ENCODE measurements around the gene OMG.
"Not testable (repeated sequence)": the region's sequence is repeated elsewhere in the genome, so short reads cannot be mapped to it uniquely, and the experiment has no call there.

OMG gene

DNA sequence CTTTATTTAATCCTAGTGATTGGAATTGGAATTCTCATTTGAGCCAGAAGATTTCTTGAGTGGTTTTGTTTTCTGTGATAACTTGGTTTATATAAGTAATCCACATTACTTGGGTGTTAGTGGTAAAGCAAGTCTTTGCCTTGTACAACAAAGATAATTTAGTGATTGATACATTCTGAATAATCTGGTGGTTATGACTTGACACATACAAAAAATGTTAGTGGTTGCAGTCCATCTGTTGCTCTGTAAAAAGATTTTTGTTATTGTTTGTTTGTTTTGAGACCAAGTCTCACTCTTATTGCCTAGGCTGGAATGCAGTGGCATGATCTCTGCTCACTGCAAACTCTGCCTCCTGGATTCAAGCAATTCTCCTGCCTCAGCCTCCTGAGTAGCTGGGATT, 13.2 kb downstream of the OMG start:
- Histone ChIP-seq H3K4me3 (ENCODE audit: extremely low read depth, insufficient read depth, low read length, poor library complexity, severe bottlenecking) (no peak overlapping the region), H3K4me1 (ENCODE audit: control insufficient read depth, insufficient read depth, low read length, poor library complexity, severe bottlenecking) (no peaks in the 10 kb centered on the region), H3K27ac (ENCODE audit: low read depth, low read length, severe bottlenecking) (no peak overlapping the region), H3K9me3 (ENCODE audit: control insufficient read depth, low read length) (no peaks in the 10 kb centered on the region), H3K36me3 (ENCODE audit: control insufficient read depth, insufficient read depth, low read length) (peaks cover 25% of the 10 kb centered on the region)

DNA sequence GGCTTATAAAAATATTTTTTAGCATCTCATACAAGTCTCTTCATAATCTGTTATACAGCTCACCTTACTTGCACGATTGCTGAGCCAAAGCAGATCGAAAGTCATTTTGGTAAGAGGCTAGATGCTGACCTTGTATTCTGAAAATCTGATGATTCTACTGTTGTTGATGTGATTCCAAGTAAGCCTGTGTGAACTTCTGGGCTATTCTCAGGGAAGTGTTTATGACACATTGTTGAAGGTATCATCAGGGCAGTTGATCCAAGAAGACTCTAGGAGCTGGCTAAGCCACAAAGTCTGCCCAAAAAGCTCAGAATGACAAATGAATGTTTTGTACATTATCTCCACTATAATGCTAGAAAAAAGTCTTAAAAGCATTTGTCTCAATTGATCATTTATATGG, 16.0 kb downstream of the OMG start:
- H3K9me3 ChIP-seq (ENCODE audit: control insufficient read depth, low read length), result no peaks in the 10 kb centered on the region
- no peaks in the 10 kb centered on the region for H3K4me1 ChIP-seq (ENCODE audit: control insufficient read depth, insufficient read depth, low read length, poor library complexity, severe bottlenecking)
- H3K4me3 ChIP-seq (ENCODE audit: extremely low read depth, insufficient read depth, low read length, poor library complexity, severe bottlenecking), result no peak overlapping the region
- 100% methylated on average over 1 to 2 of the region's 2 CpGs for WGBS, 2 experiments (ENCODE audit: insufficient coverage in 2 of 2)
- H3K27ac ChIP-seq (ENCODE audit: low read depth, low read length, severe bottlenecking), result no peak overlapping the region
- H3K36me3 ChIP-seq (ENCODE audit: control insufficient read depth, insufficient read depth, low read length), result peaks cover 49% of the 10 kb centered on the region

DNA sequence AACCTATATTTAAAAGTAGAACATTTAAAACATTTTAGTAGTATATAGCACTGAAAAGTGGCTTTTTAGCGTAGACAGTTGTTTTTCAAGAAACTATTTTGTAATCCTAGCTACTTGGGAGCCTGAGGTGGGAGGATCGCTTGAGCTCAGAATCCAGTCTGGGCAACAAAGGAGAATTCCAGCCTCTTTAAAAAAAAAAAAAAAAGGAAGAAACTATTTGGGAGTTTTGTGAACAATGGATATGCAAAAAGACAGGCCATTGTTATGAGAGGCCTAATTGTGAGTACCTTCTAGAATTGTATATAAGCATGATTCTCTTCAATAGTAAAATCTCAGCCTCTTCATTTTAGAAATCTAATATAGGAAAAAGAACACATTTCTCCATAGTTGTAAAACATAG, 17.6 kb downstream of the OMG start:
- no peaks in the 10 kb centered on the region for H3K4me1 ChIP-seq (ENCODE audit: control insufficient read depth, insufficient read depth, low read length, poor library complexity, severe bottlenecking)
- peaks cover 51% of the 10 kb centered on the region for H3K36me3 ChIP-seq (ENCODE audit: control insufficient read depth, insufficient read depth, low read length)
- H3K27ac ChIP-seq (ENCODE audit: low read depth, low read length, severe bottlenecking), result no peak overlapping the region
- no peak overlapping the region for H3K4me3 ChIP-seq (ENCODE audit: extremely low read depth, insufficient read depth, low read length, poor library complexity, severe bottlenecking)
- 69% methylated on average over 2 of the region's 2 CpGs; no CpG with 5 or more reads in 1 of the 2 experiments for WGBS, 2 experiments (ENCODE audit: insufficient coverage in 2 of 2)
- H3K9me3 ChIP-seq (ENCODE audit: control insufficient read depth, low read length), result no peaks in the 10 kb centered on the region

DNA sequence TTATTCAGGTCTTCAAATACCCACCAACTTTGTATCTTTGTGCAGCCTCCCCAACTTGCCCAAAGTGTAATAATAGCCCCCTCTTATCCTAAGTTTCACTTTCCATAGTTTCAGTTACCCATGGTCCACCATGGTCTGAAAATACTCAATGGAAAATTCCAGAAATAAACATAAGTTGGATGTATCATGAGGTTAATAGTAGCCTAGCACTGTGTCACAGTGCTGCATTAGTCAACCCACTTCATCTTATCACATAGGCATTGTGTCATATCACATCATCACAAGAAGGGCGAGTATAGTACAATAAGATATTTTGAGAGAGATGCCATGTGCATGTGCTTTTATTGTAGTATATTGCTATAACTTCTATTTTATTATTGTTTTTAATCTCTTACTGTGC, 21.9 kb downstream of the OMG start:
- no peaks in the 10 kb centered on the region for H3K9me3 ChIP-seq (ENCODE audit: control insufficient read depth, low read length)
- no peak overlapping the region for H3K27ac ChIP-seq (ENCODE audit: low read depth, low read length, severe bottlenecking)
- peaks cover 4% of the 10 kb centered on the region for H3K4me1 ChIP-seq (ENCODE audit: control insufficient read depth, insufficient read depth, low read length, poor library complexity, severe bottlenecking)
- no CpG with 5 or more reads among the region's 1 CpG for WGBS, 2 experiments (ENCODE audit: insufficient coverage in 2 of 2)
- H3K36me3 ChIP-seq (ENCODE audit: control insufficient read depth, insufficient read depth, low read length), result peaks cover 56% of the 10 kb centered on the region
- no peak overlapping the region for H3K4me3 ChIP-seq (ENCODE audit: extremely low read depth, insufficient read depth, low read length, poor library complexity, severe bottlenecking)

DNA sequence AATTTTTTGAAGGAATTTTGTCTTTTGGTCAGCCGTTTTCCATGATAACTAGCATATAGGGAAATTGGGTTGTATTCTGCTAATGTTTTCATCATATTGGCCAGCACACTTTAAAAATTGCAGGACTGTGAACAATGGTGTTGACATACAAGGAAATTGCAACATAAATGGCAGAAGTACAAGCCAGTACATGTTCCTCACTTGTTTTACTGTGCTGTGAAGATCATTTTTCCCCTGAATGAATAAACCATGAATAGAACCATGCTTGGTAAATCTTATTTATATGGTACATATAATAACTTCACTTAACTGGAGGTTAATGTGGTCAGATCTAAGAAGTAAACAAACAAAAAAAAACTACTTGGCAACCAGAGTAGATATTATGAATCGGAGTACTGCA, 22.8 kb downstream of the OMG start:
- Histone ChIP-seq H3K27ac (ENCODE audit: low read depth, low read length, severe bottlenecking) (no peak overlapping the region), H3K36me3 (ENCODE audit: control insufficient read depth, insufficient read depth, low read length) (peaks cover 54% of the 10 kb centered on the region), H3K4me1 (ENCODE audit: control insufficient read depth, insufficient read depth, low read length, poor library complexity, severe bottlenecking) (peaks cover 8% of the 10 kb centered on the region), H3K4me3 (ENCODE audit: extremely low read depth, insufficient read depth, low read length, poor library complexity, severe bottlenecking) (no peak overlapping the region), H3K9me3 (ENCODE audit: control insufficient read depth, low read length) (no peaks in the 10 kb centered on the region)
- 83 to 100% methylated on average over 1 of the region's 2 CpGs for WGBS, 2 experiments (ENCODE audit: insufficient coverage in 2 of 2)

DNA sequence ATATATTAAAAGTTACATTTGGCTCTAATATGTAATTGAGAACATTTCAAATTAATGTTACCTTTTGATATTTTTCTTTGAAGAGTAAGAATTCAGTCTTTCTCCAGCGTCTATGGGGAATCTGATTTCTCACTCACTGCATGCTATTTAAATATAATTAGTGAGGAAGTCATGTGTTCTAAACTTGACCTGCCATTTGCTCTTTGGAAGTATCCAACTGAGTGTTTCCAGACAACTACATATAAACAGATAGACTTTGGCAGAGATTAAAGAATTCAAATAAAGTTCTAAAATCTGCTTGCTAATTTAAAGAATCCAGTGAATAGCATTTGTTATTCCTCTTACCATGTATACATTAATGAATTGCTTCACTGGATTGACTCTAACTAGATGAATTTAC, 23.5 kb downstream of the OMG start:
- no CpG with 5 or more reads among the region's 1 CpG for WGBS, 2 experiments (ENCODE audit: insufficient coverage in 2 of 2)
- no peaks in the 10 kb centered on the region for H3K9me3 ChIP-seq (ENCODE audit: control insufficient read depth, low read length)
- peaks cover 47% of the 10 kb centered on the region for H3K36me3 ChIP-seq (ENCODE audit: control insufficient read depth, insufficient read depth, low read length)
- peaks cover 15% of the 10 kb centered on the region for H3K4me1 ChIP-seq (ENCODE audit: control insufficient read depth, insufficient read depth, low read length, poor library complexity, severe bottlenecking)
- no peak overlapping the region for H3K4me3 ChIP-seq (ENCODE audit: extremely low read depth, insufficient read depth, low read length, poor library complexity, severe bottlenecking)
- H3K27ac ChIP-seq (ENCODE audit: low read depth, low read length, severe bottlenecking), result no peak overlapping the region

DNA sequence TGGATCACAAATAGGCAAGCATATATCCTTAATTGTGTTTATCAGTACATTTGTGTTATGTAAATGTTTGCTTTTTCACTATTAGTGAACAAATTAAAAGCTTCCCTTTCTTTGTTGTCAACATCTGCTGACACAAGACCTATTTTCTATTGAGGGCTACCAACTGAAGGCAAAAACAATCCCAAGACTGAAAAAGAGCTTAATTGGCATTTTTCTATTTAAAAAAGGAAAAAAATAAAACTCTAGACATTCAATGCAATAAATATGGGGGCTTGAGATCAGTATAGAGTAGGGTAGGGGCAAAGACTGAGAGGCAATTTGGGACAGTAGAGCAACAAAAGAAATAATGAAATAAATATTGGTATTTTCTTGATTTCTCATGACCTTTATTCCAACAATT, 24.2 kb downstream of the OMG start:
- no peaks in the 10 kb centered on the region for H3K9me3 ChIP-seq (ENCODE audit: control insufficient read depth, low read length)
- no peak overlapping the region for H3K27ac ChIP-seq (ENCODE audit: low read depth, low read length, severe bottlenecking)
- peaks cover 44% of the 10 kb centered on the region for H3K36me3 ChIP-seq (ENCODE audit: control insufficient read depth, insufficient read depth, low read length)
- H3K4me1 ChIP-seq (ENCODE audit: control insufficient read depth, insufficient read depth, low read length, poor library complexity, severe bottlenecking), result peaks cover 16% of the 10 kb centered on the region
- H3K4me3 ChIP-seq (ENCODE audit: extremely low read depth, insufficient read depth, low read length, poor library complexity, severe bottlenecking), result no peak overlapping the region

DNA sequence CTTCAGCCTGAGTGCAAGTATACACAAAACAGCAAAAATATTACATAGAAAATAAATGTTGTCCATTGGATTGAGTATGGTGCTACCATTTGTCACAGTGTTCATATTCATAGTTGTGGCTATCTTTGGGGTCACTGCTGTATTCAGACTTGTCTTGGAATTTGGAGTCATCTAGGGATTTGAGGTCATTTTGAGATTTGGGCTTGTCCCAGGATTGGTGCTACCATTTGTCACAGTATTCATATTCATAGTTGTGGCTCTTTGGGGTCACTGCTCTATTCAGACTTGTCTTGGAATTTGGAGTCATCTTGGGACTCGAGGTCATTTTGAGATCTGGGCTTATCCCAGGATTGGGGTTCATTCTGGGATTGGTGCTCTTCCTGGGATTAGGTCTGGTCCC, 24.8 kb downstream of the OMG start:
- Histone ChIP-seq H3K36me3 (ENCODE audit: control insufficient read depth, insufficient read depth, low read length) (peaks cover 38% of the 10 kb centered on the region), H3K27ac (ENCODE audit: low read depth, low read length, severe bottlenecking) (no peak overlapping the region), H3K4me3 (ENCODE audit: extremely low read depth, insufficient read depth, low read length, poor library complexity, severe bottlenecking) (no peak overlapping the region), H3K9me3 (ENCODE audit: control insufficient read depth, low read length) (no peaks in the 10 kb centered on the region), H3K4me1 (ENCODE audit: control insufficient read depth, insufficient read depth, low read length, poor library complexity, severe bottlenecking) (peaks cover 16% of the 10 kb centered on the region)
- WGBS, 2 experiments (ENCODE audit: insufficient coverage in 2 of 2), result 100% methylated on average over 1 of the region's 1 CpG

DNA sequence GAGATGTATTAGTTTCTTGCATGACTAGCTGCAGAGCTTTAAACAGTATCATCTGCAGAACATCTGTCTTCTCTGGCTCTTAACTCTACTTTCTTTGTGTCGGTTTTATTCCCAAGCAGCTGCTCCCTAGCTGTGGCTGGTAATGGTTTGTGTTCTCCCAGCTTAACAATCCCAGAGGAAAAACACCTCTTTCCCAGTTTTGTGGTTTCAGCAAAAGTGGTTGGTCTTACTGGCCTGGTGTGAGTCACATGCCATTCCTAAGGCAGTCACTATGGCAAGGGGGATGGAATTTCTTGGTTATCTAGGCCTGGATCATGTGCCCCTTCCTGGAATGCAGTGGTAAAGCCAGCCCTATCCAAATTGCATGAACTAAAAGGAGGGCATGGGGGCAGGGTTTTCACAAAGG, 27.5 kb downstream of the OMG start:
- peaks cover 33% of the 10 kb centered on the region for H3K36me3 ChIP-seq (ENCODE audit: control insufficient read depth, insufficient read depth, low read length)
- no peaks in the 10 kb centered on the region for H3K9me3 ChIP-seq (ENCODE audit: control insufficient read depth, low read length)
- H3K27ac ChIP-seq (ENCODE audit: low read depth, low read length, severe bottlenecking), result peak overlapping the region; percentile 72
- peaks cover 16% of the 10 kb centered on the region for H3K4me1 ChIP-seq (ENCODE audit: control insufficient read depth, insufficient read depth, low read length, poor library complexity, severe bottlenecking)
- no CpG with 5 or more reads among the region's 1 CpG for WGBS, 2 experiments (ENCODE audit: insufficient coverage in 2 of 2)
- no peak overlapping the region for H3K4me3 ChIP-seq (ENCODE audit: extremely low read depth, insufficient read depth, low read length, poor library complexity, severe bottlenecking)

DNA sequence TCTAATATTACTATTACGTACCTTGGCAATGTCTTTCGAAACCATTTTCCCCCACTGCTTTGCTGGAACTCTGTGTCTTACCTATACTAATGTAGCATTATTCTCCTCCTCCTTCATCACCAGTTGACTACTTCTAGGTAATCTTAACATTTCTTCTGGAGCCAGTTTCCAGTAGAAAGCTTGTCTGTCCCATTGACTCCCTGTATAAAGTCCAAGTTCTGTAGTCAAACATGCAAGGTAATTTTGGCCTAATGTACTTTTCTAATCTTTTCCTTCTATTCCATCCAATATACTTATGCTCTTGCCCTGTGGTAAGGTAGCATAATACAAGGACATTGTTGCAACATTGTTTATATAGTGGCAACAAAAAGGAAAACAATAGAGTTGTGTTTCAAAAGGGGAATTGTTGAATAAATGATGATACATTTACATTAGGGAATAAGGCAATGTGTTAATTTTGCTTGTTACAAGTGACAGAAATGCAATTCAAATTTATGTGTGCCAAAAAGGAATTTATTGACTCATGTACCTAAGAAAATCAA, 27.9 kb downstream of the OMG start:
- peak overlapping the region; percentile 72 for H3K27ac ChIP-seq (ENCODE audit: low read depth, low read length, severe bottlenecking)
- no peak overlapping the region for H3K4me3 ChIP-seq (ENCODE audit: extremely low read depth, insufficient read depth, low read length, poor library complexity, severe bottlenecking)
- H3K4me1 ChIP-seq (ENCODE audit: control insufficient read depth, insufficient read depth, low read length, poor library complexity, severe bottlenecking), result peaks cover 16% of the 10 kb centered on the region
- 94 to 100% methylated on average over 2 of the region's 2 CpGs for WGBS, 2 experiments (ENCODE audit: insufficient coverage in 2 of 2)
- H3K36me3 ChIP-seq (ENCODE audit: control insufficient read depth, insufficient read depth, low read length), result peaks cover 33% of the 10 kb centered on the region
- no peaks in the 10 kb centered on the region for H3K9me3 ChIP-seq (ENCODE audit: control insufficient read depth, low read length)

DNA sequence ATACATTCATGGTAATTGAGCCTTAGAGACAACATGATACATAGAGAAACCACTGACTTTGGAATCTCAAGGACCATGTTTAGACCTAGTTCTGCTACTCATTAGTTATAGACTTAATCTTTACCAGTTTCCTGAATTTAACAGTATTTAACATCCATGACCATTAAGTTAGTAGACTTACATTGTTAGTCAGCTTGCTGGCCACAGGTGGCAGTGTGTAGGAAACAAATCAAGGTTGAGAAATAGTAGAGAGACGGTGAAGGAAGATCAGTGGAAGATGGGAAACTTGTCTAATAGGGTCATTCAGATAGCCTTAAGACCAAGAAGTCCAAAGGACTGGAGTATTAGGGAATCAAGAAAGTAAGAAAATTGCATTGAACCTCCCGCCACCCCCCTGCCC, 31.0 kb downstream of the OMG start:
- Histone ChIP-seq H3K4me3 (ENCODE audit: extremely low read depth, insufficient read depth, low read length, poor library complexity, severe bottlenecking) (no peak overlapping the region), H3K9me3 (ENCODE audit: control insufficient read depth, low read length) (no peaks in the 10 kb centered on the region), H3K36me3 (ENCODE audit: control insufficient read depth, insufficient read depth, low read length) (peaks cover 31% of the 10 kb centered on the region), H3K4me1 (ENCODE audit: control insufficient read depth, insufficient read depth, low read length, poor library complexity, severe bottlenecking) (peaks cover 16% of the 10 kb centered on the region), H3K27ac (ENCODE audit: low read depth, low read length, severe bottlenecking) (no peak overlapping the region)
- 90 to 100% methylated on average over 1 to 2 of the region's 2 CpGs for WGBS, 2 experiments (ENCODE audit: insufficient coverage in 2 of 2)

DNA sequence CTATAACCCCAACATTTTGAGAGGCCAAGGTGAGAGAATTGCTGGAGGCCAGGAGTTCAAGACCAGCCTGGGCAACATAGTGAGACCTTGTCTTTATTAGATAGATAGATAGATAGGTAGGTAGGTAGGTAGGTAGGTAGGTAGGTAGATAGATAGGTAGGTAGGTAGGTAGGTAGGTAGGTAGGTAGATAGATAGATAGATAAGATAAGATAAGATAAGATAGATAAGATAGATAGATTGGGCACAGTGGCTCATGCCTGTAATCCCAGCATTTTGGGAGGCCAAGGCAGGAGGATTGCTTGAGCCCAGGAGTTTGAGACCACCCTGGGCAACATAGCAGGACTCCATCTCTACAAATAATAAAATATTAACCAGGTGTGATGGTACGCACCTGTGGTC, 34.1 kb downstream of the OMG start:
- no CpG with 5 or more reads among the region's 1 CpG for WGBS, 2 experiments (ENCODE audit: insufficient coverage in 2 of 2)
- H3K9me3 ChIP-seq (ENCODE audit: control insufficient read depth, low read length); H3K4me3 ChIP-seq (ENCODE audit: extremely low read depth, insufficient read depth, low read length, poor library complexity, severe bottlenecking); H3K4me1 ChIP-seq (ENCODE audit: control insufficient read depth, insufficient read depth, low read length, poor library complexity, severe bottlenecking); H3K27ac ChIP-seq (ENCODE audit: low read depth, low read length, severe bottlenecking): not testable (repeated sequence)
- H3K36me3 ChIP-seq (ENCODE audit: control insufficient read depth, insufficient read depth, low read length), result peaks cover 41% of the 10 kb centered on the region
